DND-41 (cell line): Measurements from ENCODE around the gene MECR.

Experiments
- EZH2 ChIP-seq: IDR thresholded peaks from 3 replicates; pipeline ENCODE4 v1.6.1; 2012; ENCODE audit warnings: borderline replicate concordance, low read depth, mild to moderate bottlenecking, moderate library complexity, low read length, inconsistent platforms; ENCODE audit not compliant: severe bottlenecking
- TF ChIP-seq, protein P1 (sequence below): IDR thresholded peaks from 2 replicates; pipeline ENCODE4 v1.5.1; 2012; ENCODE audit warnings: borderline replicate concordance, low read length, moderate library complexity, mild to moderate bottlenecking; ENCODE audit not compliant: poor library complexity, severe bottlenecking; ENCODE audit errors: extremely low read depth

DNA sequence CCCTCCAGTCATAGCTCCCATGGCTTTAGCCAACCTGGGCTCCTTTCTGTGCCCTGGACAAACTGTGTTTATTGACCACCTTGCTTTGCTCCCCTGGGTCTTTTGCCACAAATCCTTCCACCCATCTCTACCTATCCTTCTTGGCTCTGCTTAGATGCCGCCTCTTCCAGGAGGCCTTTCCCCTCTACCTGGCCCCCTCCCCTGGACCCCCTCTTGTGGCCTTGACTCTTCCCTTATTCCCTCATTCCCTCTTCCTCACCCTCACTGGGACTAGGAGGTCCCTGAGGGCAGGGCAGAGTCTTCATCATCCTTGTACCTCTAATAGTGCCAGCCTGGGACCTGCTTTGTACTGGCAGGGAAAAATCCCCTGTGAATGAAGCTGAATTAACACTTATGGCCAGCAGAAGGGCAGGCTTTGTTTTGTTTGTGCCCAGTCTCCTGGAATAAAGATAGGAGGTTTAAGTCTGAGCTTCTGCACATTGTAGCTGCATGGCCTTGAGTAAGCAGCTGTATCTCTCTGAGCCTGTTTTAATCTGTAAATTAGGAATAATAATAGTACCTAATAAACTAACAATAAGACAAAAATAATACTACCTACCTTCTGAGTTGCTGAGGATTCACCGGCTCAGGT is 19.3 kb upstream of the MECR start:
- TF ChIP-seq, protein P1, sequence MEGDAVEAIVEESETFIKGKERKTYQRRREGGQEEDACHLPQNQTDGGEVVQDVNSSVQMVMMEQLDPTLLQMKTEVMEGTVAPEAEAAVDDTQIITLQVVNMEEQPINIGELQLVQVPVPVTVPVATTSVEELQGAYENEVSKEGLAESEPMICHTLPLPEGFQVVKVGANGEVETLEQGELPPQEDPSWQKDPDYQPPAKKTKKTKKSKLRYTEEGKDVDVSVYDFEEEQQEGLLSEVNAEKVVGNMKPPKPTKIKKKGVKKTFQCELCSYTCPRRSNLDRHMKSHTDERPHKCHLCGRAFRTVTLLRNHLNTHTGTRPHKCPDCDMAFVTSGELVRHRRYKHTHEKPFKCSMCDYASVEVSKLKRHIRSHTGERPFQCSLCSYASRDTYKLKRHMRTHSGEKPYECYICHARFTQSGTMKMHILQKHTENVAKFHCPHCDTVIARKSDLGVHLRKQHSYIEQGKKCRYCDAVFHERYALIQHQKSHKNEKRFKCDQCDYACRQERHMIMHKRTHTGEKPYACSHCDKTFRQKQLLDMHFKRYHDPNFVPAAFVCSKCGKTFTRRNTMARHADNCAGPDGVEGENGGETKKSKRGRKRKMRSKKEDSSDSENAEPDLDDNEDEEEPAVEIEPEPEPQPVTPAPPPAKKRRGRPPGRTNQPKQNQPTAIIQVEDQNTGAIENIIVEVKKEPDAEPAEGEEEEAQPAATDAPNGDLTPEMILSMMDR: no peak
- no peak for TF ChIP-seq EZH2
